Endothelial cell of umbilical vein (primary cell): ENCODE data around the gene CDKL5. TPM values are rescaled to one million over a fixed set of nuclear protein-coding genes. Genes with fewer than 3 reads are reported as not detected.

Experiments
- BruUV-seq: library from RNA; stranded (reverse); fragments of 400-500 nt; replicated peaks from 2 replicates; lab custom pipeline; 2021; lab: Mats Ljungman, UMichigan
- CTCF ChIA-PET: fragments of 300-600, 350-600 bp; sonication (Branson Sonifier 250); formaldehyde crosslinking; loops from one replicate; lab custom pipeline; 2021; ENCODE audit warnings: antibody characterized with exemption, inconsistent platforms; lab: Charles Lee
- POLR2A ChIA-PET: fragments of 300-600, 350-600 bp; sonication (Branson Sonifier 250); formaldehyde crosslinking; loops from one replicate; lab custom pipeline; 2021; ENCODE audit warnings: antibody characterized with exemption, inconsistent platforms; lab: Charles Lee
- DNase-seq: peaks from one replicate; pipeline ENCODE4 v3.0.0-alpha.2; 2011; ENCODE audit warnings: low read depth, low spot score
- FAIRE-seq: peaks from 2 replicates; lab custom pipeline; 2011; peaks lifted over from hg19 to GRCh38; lab: Jason Lieb, UNC
- H2AFZ ChIP-seq: 2 replicates; pipeline ENCODE4 v1.6.0; 2012; ENCODE audit warnings: low read depth, low read length, control low read depth, inconsistent platforms
- H3K27ac ChIP-seq: 2 replicates; pipeline ENCODE4 v1.5.1; 2011; ENCODE audit warnings: low read depth, mild to moderate bottlenecking, control low read depth, low read length, moderate library complexity; ENCODE audit not compliant: insufficient read depth
- H3K27me3 ChIP-seq, 2 experiments: 2 replicates each; pipeline versions ENCODE4 v1.6.0 to v1.6.1; 2011; ENCODE audit warnings: low read length in 2 of 2, mixed read lengths in 1 of 2; ENCODE audit not compliant: control insufficient read depth in 2 of 2, insufficient read depth in 2 of 2
- H3K36me3 ChIP-seq, 2 experiments: 2 replicates in 1 of 2; 3 replicates in 1 of 2; pipeline ENCODE4 v1.5.1; 2011; ENCODE audit warnings: low read length in 2 of 2, mild to moderate bottlenecking in 1 of 2, moderate library complexity in 1 of 2; ENCODE audit not compliant: control insufficient read depth in 2 of 2, insufficient read depth in 2 of 2; ENCODE audit errors: extremely low read depth in 1 of 2
- H3K4me1 ChIP-seq: 3 replicates; pipeline ENCODE4 v1.5.1; 2011; ENCODE audit warnings: mild to moderate bottlenecking, low read length; ENCODE audit not compliant: control insufficient read depth, insufficient read depth; ENCODE audit errors: extremely low read depth
- H3K4me2 ChIP-seq: 2 replicates; pipeline ENCODE4 v1.6.1; 2011; ENCODE audit warnings: low read length, control low read depth, mixed read lengths; ENCODE audit not compliant: insufficient read depth
- H3K4me3 ChIP-seq, 3 experiments: fragments of 200-600 bp in 1 of 3; sonication (generic), shearing (Covaris generic) in 1 of 3; replicated peaks in 1 of 3; 2 replicates each; pipeline ENCODE4 v1.5.1; 2011 to 2016; ENCODE audit warnings: control low read depth in 3 of 3, low read length in 3 of 3, mild to moderate bottlenecking in 2 of 3, inconsistent platforms in 1 of 3, low read depth in 1 of 3, moderate library complexity in 1 of 3; ENCODE audit not compliant: insufficient read depth in 1 of 3
- H3K79me2 ChIP-seq: 2 replicates; pipeline ENCODE4 v1.6.0; 2012; ENCODE audit warnings: low read length, inconsistent platforms; ENCODE audit not compliant: control insufficient read depth, insufficient read depth
- H3K9ac ChIP-seq: replicated peaks from 2 replicates; pipeline ENCODE3; 2011; ENCODE audit warnings: low read length, control low read depth; ENCODE audit not compliant: insufficient read depth; ENCODE audit errors: extremely low read depth
- H3K9me1 ChIP-seq: replicated peaks from 3 replicates; pipeline ENCODE4 v1.6.0; 2011; ENCODE audit warnings: mild to moderate bottlenecking, low read length; ENCODE audit not compliant: control insufficient read depth, insufficient read depth; ENCODE audit errors: extremely low read depth
- H3K9me3 ChIP-seq: replicated peaks from 2 replicates; pipeline ENCODE4 v1.5.1; 2012; ENCODE audit warnings: low read length, inconsistent platforms; ENCODE audit not compliant: control insufficient read depth, insufficient read depth
- H4K20me1 ChIP-seq: replicated peaks from 2 replicates; pipeline ENCODE3; 2011; ENCODE audit warnings: mild to moderate bottlenecking, low read length; ENCODE audit not compliant: control insufficient read depth, insufficient read depth; ENCODE audit errors: extremely low read depth
- EZH2 ChIP-seq: IDR thresholded peaks from 2 replicates; pipeline ENCODE4 v1.6.1; 2012; ENCODE audit warnings: borderline replicate concordance, low read depth, mild to moderate bottlenecking, moderate library complexity, low read length, inconsistent platforms; ENCODE audit not compliant: severe bottlenecking
- FOS ChIP-seq: IDR thresholded peaks from 2 replicates; pipeline ENCODE4 v1.6.1; 2011; ENCODE audit warnings: mild to moderate bottlenecking, low read length, moderate library complexity, borderline replicate concordance; ENCODE audit not compliant: insufficient read depth
- GATA2 ChIP-seq: IDR thresholded peaks from 2 replicates; pipeline ENCODE4 v1.7.0; 2011; ENCODE audit warnings: low read depth, mild to moderate bottlenecking, moderate library complexity, mixed read lengths, low read length; ENCODE audit not compliant: insufficient read length, insufficient read depth
- JUN ChIP-seq: IDR thresholded peaks from 2 replicates; pipeline ENCODE4 v1.6.1; 2011; ENCODE audit warnings: borderline replicate concordance, low read depth; ENCODE audit not compliant: insufficient read length, insufficient read depth
- MAX ChIP-seq: IDR thresholded peaks from 2 replicates; pipeline ENCODE4 v1.6.1; 2011; ENCODE audit not compliant: insufficient read depth, insufficient read length
- MYC ChIP-seq: IDR thresholded peaks from one replicate; pipeline ENCODE4 v1.6.1; 2011; ENCODE audit warnings: mild to moderate bottlenecking, low read depth, low read length
- POLR2A ChIP-seq: IDR thresholded peaks from 2 replicates; pipeline ENCODE4 v1.6.1; 2012; ENCODE audit warnings: low read depth, mild to moderate bottlenecking, control low read depth, low read length
- POLR2AphosphoS5 ChIP-seq: IDR thresholded peaks from 2 replicates; pipeline ENCODE4 v1.6.1; 2012; ENCODE audit warnings: low read depth, mild to moderate bottlenecking, control low read depth, low read length, moderate library complexity; ENCODE audit not compliant: insufficient read depth
- dilution Hi-C: fragments of 300-500 bp; cut with MboI; formaldehyde crosslinking; loops from one replicate; pipeline ENCODE4 v1.15.0; 2019; ENCODE audit warnings: low sequenced_read_pairs; ENCODE audit not compliant: extremely low pct_ligation_motif_present
- intact Hi-C: fragments of 100-400 bp; cut with micrococcal nuclease; formaldehyde crosslinking; loops from one replicate; pipeline ENCODE4 v1.10.0; 2022
- polyA plus RNA-seq, 4 experiments: library from polyadenylated mRNA; depleted of rRNA in 3 of 4; stranded (reverse) in 3 of 4; unstranded in 1 of 4; fragments of >200 nt; gene quantifications; 2 replicates each; pipeline versions ENCODE4 v1.2.1 to v1.2.3, GENCODE V29; 2011 to 2012; ENCODE audit warnings: missing spikeins in 1 of 4
- total RNA-seq: library from RNA; stranded (reverse); gene quantifications from 2 replicates; pipeline ENCODE4 v1.2.3, GENCODE V29; 2021
- TF ChIP-seq, protein P1 (sequence below), 2 donors: IDR thresholded peaks; 1 replicate in 1 of 2; 2 replicates in 1 of 2; pipeline ENCODE4 v1.5.1; 2011; ENCODE audit warnings: low read length in 2 of 2, mild to moderate bottlenecking in 2 of 2, moderate library complexity in 2 of 2, control low read depth in 1 of 2, inconsistent platforms in 1 of 2, low read depth in 1 of 2; ENCODE audit not compliant: insufficient read depth in 1 of 2; ENCODE audit errors: extremely low read depth in 1 of 2

The CDKL5 gene
- total and polyA plus RNA-seq, 2 donors (not counting 3 experiments of a cell fraction or from before 2014, with no cell fraction given) = 1.5 to 4.3 TPM

DNA sequence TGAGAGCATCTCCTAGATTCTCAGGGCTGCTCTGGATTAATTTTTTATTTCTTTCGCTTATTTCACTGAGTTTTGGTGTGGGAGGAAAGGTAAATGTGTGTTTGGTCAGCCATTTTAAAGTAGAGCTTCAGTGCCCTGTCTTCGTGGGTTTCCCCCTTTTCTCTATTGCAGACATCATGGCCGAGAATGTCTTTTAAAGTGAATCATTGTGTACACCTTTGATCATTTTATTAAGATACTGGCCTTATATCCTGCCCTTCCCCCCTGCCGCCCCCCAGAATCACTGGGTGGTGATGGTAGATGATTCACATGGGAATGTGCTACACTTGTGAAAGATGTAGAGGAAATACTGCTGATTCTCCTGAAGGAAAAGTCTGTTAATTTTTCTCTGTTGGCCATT is 23.8 kb downstream of the CDKL5 start:
- no peaks in the 10 kb centered on the region for H3K27me3 ChIP-seq
- CTCF ChIA-PET = no interaction called here
- no peak overlapping the region for H3K9ac ChIP-seq
- TF ChIP-seq GATA2 = no peak
- no peak overlapping the region for H3K27ac ChIP-seq
- dilution Hi-C loops = no loop called here
- no peaks in the 10 kb centered on the region for H3K4me1 ChIP-seq
- no peak for FAIRE-seq
- H3K9me1 ChIP-seq = no peaks in the 10 kb centered on the region
- no peaks in the 10 kb centered on the region for H3K9me3 ChIP-seq
- no peaks in the 10 kb centered on the region for H3K36me3 ChIP-seq
- H2AFZ ChIP-seq = no peak overlapping the region
- POLR2A ChIA-PET = no interaction called here
- H3K4me2 ChIP-seq = no peak overlapping the region
- intact Hi-C loops = no loop called here
- no TSS peak for BruUV-seq
- H3K79me2 ChIP-seq = no peaks in the 10 kb centered on the region
- H4K20me1 ChIP-seq = no peaks in the 10 kb centered on the region
- DNase-seq = no peak
- no peak overlapping the region for H3K4me3 ChIP-seq

DNA sequence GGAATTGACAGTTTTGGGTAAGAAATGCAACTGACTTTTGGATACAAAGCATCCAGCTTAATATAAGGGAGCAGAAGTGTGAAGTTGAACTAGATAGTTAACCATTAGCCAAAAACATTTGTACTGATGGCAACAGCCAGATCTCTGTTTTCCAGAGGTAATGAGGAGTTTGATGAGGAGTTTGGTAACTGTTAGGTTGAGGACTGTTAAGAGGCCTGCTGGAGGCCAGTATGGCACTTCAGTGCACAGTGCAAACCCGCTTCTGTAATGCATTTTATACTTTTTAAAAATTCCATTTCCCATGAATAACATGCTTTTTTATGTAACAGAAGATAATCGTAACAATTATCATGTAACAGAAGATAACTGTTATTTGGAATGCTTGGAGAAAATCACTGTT is 30.0 kb downstream of the CDKL5 start:
- Histone ChIP-seq H3K27ac (no peak overlapping the region), H3K9me3 (no peaks in the 10 kb centered on the region), H3K4me3 (no peak overlapping the region), H3K4me2 (no peak overlapping the region), H3K9me1 (no peaks in the 10 kb centered on the region), H3K9ac (no peak overlapping the region), H3K36me3 (no peaks in the 10 kb centered on the region), H3K79me2 (no peaks in the 10 kb centered on the region), H3K4me1 (no peaks in the 10 kb centered on the region), H2AFZ (no peak overlapping the region), H4K20me1 (no peaks in the 10 kb centered on the region), H3K27me3 (no peaks in the 10 kb centered on the region)
- DNase-seq = no peak
- ChIA-PET POLR2A (no interaction called here), CTCF (no interaction called here)
- FAIRE-seq = no peak
- TF ChIP-seq MAX (no peak), GATA2 (no peak), MYC (no peak), POLR2AphosphoS5 (no peak), POLR2A (no peak), EZH2 (no peak), FOS (no peak), JUN (no peak)
- TF ChIP-seq, protein P1, sequence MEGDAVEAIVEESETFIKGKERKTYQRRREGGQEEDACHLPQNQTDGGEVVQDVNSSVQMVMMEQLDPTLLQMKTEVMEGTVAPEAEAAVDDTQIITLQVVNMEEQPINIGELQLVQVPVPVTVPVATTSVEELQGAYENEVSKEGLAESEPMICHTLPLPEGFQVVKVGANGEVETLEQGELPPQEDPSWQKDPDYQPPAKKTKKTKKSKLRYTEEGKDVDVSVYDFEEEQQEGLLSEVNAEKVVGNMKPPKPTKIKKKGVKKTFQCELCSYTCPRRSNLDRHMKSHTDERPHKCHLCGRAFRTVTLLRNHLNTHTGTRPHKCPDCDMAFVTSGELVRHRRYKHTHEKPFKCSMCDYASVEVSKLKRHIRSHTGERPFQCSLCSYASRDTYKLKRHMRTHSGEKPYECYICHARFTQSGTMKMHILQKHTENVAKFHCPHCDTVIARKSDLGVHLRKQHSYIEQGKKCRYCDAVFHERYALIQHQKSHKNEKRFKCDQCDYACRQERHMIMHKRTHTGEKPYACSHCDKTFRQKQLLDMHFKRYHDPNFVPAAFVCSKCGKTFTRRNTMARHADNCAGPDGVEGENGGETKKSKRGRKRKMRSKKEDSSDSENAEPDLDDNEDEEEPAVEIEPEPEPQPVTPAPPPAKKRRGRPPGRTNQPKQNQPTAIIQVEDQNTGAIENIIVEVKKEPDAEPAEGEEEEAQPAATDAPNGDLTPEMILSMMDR (IDR thresholded peaks at IDR 0.05; ENCODE audit: extremely low read depth in 1 of 2, insufficient read depth in 1 of 2, low read depth in 1 of 2, low read length in 2 of 2) = no peak
- dilution Hi-C loops (no loop called here), intact Hi-C loops (no loop called here)
- BruUV-seq = no TSS peak
